NCI-H526 (cell line): ENCODE results near the gene ADSL.

Source experiments
- DNase-seq, 2 experiments: peaks; one replicate each; lab custom pipeline; 2025; lab: John Stamatoyannopoulos, UW

The ADSL gene

DNA sequence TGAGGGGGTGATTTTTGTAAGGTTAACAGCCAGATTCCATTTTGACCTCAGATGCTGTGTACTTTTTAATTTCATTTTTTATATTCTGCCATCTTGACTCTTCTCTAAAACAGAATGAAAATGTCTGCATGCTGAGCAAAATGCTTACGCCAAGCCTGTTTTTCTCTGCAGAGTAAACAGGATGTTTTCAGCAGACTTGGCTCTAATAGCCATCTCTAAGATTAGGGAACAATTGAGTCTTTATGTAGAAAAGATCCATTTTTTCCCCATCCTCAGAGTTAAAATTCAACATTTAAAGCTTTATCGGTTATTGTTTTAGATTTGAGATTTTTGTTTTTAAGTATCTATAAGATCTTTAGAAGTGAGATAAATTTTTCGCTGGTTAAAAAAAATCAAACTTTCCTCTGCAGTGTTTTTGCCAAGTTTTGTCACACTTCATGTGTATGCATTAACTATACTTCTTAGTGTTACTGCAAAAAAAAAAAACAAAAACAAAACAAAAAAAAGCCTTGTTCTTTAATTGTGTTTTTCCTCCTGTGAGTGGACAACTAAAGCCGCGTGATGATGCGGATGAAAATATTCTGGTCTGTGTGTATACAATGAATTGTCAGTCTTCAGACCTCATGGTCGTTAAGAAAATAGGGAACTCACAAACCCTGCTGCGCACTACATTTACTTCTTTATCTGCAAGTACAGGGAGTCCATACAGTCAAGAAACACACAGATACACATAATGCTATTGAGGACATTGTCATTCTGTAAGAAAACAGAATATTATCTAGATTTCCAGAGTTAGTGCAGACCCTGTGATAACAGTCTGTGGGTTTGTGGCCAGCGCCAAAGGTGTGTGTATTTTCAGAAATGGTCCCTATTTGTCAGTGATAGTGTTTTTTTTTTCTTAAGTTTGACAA is 17.5 kb upstream of the ADSL start:
- DNase-seq: no peak

DNA sequence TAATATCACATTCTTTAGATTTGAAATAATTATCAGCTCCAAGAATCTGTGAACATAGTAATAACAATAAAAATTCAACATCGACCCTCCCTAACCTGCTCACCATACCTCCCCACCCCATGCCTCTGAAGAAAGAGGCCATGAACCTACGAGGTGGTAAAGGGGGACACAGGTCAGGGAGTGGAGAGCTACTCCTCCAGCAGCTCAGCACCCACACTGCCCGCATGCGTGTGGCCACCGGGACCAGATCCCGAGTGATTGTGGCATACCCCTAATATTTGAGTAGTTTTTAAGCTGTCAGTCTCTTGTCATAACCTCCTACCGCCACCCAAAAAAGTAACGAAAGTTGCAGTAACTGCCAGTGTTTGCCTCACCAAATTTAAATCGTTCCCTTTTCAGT is 16.8 kb upstream of the ADSL start:
- no peak for DNase-seq

DNA sequence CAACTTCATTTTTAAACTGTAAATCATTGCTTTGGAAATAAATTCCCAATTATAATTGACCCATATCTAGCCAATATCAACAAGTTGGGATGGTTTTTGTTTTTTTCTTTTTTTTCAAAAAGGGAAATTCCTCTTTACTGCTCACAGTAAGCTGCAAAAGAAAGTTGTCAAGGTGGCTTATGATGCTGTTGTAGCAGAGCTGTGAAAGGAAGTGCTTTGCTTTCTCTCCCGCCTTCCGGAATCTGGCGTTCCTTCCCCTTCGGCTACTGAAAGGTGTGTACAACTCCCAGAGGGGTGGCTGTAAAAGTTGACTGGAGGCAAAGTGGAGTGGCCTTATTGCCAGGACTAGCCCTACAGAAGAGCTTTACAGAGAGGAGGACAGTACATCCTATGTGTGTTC is 16.2 kb upstream of the ADSL start:
- no peak for DNase-seq

DNA sequence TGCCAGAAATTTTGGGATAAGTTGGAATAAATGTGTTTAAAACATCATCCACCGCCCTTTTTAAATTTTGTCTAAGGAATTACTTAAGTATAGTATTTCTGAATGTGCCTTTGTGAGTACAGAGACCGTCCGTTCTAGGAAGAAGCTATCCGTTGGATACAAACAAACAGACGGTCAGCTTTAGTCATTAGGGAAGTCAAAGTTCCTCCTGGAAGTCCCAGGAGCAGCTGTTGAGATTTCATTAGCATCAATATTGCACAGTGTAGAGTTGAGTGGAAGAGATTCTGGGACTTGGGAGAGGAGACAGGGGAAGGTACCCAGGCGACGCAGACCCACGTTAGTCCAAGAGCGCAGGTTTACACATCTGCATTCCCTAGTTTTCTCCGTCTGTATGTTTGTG is 15.7 kb upstream of the ADSL start:
- no peak for DNase-seq

DNA sequence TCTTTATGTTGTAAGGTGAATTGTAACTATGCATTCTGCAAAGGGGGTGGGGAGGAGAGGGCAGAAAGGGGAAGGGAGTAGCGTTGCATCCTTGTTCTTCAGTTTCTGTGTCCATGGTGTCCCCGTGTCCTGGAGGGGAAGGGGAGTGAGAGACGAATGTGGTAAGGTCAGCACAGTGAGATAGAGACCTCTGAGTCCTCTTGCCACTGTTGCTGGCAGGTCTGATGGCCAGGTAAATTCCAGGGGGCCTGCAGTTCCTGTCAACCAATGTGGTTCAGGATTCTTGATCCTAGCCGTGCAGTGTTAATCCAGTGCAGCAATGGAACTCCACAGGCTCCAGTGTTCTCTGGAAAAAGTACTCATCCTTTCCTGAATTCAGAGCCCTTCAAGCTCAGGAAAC is 14.6 kb upstream of the ADSL start:
- no peak for DNase-seq

DNA sequence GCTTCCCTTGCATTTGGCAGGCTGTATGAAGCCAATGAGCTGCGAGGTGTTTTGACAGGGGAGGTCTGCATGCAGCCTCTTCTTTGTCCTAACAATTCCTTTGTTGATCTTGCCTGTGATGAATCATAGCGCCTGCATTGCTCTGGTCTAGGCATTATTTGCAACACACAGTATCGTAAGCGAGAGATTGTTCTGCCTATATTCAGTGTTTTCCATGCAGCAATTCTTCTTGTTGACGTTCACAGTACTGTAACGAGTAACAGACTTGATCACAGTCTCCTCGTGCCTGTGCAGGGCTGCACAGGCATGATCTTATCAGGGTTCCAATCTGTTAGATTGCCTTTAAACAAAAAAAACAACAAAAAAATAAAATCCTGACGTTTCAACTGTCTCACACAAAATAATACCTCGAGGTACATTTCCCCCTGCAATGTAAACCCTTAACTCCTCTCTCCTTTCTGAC is 13.9 kb upstream of the ADSL start:
- no peak for DNase-seq

DNA sequence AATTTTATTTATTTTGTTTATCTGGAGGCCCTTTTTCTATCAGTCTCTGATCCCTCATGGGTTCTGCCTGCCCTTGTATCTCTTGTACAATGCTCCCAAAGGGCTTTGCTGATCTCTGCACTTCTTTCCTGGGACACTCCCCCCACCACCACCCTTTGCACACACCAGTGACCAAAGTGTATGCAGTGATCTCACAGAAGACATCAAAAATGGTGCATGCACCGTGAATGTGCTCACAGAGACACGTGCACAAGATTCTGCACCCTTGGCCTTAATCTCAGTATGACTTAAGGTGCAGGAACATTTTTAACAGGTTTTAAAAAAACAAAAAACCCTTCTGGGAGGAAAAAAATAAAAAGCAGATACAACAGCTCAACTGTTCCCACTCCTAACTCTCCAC is 12.2 kb upstream of the ADSL start:
- DNase-seq: no peak

DNA sequence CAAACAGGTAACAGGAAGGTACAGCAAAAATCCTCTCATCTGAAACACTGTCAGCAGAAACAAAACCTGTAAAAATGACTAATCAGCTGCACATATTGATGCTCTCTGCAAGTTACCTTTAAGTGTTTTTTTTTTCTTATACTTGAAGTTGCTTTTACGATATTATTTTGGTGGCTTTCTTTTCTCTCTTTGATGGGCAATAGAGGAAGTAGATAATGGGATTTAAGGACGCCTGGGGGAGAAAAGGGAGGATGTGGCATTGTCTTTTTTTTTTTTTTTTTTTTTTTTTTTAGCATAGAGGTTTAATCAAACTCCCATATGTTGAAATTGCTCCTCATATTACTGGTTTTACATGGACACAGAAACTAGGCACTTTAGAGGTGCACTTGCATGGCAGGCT is 11.4 kb upstream of the ADSL start:
- DNase-seq: no peak

DNA sequence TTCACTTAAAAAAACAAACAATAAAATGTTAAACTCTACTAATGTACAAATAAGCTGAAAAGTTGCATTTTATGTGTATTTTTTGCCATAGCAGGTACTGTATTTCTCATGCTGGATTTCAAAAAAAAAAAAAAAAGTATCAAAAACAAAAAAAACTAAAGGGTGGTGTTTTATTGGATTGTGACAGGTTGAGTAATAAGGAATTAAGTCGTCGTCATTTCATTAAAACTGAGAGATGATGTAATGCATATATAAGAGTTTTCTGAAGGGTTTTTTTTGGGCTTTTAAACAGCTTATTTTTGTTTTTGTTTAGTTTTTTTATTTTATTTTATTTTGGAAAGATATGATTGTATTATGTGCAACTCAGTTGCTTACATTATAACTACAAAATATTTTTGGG is 10.9 kb upstream of the ADSL start:
- DNase-seq: no peak

DNA sequence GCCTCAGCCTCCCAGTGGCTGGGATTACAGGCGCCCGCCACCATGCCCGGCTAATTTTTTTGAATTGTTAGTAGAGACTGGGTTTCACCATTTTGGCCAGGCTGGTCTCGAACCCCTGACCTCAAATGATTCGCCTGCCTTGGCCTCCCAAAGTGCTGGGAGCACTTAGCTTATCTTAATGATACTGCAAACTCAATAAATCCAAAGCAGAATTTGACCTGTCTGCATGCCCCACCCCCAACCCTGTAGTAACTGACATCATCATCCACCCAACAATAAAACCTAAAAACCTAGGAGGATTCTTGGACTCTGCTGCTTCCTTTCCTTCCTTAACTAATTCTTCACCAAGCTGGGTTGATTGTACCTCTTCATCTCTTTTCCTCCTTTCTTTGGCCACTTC is 6.3 kb upstream of the ADSL start:
- DNase-seq: no peak

DNA sequence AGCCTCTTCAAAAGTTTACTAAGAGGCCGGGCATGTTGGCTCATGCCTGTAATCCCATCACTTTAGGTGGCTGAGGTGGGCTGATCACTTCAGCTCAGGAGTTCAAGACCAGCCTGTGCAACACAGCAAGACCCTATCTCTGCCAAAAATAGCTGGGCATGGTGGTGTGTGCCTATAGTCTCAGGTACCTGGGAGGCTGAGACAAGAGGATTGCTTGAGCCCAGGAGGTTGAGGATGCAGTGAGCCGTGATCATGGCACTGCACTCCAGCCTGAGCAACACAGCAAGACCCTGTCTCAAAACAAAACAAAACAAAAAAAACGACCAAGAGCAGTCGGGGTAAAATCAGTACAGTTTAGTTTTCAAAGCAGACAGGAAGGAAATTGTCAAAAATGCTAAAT is 4.7 kb upstream of the ADSL start:
- no peak for DNase-seq

DNA sequence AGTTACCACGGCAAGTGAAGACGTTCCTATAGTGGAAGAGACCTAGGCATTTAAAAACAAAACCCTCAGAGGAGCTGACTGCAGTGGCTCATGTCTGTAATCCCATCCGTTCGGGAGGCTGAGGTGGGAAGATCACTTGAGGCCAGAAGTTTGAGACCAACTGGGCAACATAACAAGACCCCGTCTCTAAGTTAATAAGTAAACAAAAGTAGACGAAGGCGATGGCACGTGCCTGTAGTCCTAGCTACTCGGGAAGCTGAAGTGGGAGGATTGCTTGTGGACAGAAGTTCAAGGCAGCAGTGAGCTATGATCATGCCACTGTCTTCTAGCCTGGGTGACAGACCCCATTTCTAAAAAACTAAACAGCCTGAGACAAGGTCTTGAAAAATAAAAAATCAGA is 3.8 kb upstream of the ADSL start:
- no peak for DNase-seq

DNA sequence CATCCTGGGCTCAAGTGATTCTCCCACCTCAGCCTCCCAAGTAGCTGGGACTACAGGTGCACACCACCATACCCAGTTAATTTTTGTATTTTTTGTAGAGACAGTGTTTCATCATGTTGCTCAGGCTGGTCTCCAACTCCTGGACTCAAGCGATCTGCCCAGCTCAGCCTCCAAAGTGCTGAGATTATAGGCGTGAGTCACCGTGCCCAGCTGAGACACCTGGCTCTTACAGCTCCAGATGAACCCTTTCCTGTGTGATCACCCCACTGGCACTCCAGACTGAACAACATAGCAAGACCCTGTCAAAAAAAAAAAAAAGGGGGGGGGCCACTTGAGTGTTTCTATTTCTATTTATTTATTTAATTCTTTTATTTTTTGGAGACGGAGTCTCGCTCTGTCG is 1.0 kb upstream of the ADSL start:
- no peak for DNase-seq

DNA sequence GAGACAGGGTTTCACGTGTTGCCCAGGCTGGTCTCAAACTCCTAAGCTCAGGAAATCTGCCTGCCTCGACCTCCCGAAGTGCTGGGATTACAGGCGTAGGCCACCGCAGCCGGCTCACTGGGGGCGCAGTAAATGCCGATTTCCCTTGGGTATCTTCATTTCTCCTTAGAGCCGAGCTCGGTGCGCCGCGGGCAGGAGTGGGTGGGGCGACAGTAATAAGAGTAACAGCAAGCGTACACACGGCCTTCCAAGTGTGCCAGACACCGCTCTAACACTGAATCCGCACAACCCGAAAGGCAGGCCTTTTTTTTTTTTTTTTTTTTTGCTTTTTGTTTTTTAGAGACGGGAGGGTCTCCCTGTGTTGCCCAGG is 500 bp upstream of the ADSL start:
- DNase-seq: peak; percentile 43 to 54

DNA sequence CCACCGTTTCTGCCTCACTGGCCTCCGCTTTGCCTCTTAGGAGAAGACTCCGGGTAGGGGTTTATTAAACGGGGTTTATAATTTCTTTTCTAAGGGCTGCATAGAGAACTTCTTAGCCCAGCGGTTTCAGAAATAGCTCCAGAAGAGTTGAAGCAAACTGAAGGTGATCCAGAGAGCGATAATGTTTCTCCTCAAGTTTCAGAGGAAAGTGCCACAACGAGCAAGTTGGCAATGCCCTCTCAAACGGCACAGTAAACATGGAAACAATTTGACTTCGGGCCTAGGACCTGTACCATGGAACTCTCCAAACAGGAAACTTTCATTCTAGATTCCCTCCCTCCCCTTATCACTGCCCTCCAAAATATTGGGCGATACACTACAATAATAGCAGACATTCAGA is 1.0 kb downstream of the ADSL start:
- no peak for DNase-seq

DNA sequence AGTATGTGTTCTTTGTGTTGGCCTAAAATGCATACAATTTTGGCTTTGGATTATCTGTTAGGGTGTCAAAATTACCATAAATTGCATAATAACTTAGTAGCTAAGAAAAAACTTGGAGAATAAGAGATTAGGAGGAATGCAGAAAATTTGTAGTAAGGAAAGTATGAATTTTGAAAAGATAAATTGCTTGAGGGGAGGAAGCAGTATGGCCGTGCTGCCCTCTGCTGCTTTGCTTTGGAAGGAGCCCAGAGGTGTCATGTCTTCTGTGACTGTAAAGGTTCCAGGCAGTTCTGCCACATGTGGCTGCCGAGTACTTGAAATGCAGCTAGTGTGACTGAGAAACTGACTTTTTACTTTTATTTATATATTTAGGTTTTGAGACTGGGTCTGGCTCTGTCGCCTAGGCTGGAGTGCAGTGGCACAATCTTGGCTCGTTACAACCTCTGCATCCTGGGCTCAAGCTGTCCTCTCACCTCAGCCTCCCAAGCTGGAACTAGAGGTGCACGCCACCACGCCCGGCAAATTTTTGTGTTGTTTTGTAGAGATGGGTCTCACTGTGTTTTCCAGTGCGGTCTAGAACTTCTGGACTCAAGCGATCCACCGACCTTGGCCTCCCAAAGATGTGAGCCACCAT is 1.8 kb downstream of the ADSL start:
- peak in 1 of 2 experiments; percentile 36 for DNase-seq

DNA sequence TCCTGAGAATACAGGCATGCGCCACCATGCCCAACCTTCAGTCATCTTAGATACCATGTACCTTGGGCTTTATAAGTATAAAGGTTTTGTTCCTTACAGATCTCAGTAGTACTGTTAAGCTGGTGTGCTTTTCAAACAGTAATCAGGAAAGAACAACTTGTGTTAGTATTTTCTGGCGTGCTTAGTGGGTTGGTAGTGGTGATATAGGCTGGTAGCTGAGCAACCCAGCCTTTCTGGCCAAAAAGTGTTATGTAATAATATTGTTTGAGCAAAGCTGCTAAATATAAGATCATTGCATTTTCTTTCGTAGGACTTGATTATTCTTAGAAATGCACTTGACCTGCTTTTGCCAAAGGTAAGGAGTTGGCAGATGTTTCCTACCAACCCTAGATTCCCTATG is 6.5 kb downstream of the ADSL start:
- DNase-seq: no peak

DNA sequence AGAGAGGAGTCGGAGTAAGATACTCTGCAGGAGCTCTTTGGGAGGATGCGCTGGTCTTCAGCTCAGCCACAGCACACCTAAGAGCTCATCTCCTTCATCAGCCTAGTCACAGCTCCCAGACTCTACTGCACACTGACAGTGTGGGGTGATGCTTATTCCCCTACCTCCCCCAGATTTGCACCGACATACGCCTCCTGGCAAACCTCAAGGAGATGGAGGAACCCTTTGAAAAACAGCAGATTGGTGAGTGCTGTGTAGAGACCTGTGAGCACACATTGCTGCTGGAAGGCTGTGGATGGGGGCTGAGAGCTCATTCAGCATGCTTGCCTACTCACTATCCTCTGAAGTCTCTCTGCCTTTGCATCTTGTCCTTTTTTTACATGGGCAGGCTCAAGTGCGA is 14.8 kb downstream of the ADSL start:
- DNase-seq: no peak

DNA sequence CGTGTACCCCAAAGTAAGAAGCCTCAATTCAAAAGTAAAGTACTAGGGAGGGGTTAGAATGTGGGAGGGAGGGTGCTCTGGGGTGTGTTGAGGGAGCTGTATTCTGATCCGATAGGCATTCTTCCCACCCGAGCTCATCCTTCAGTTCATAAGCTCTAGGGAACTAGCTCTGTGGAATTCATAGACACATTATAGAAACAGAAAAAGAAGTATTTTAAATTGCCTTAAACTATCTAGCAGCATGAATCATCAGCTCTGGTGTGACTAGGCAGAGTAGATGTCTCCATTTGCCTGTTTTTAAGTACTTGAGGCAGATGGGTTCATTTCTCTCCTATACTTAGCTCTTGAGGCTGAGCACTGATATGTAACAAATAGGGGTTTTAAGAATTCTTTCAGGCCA is 16.8 kb downstream of the ADSL start:
- DNase-seq: no peak

DNA sequence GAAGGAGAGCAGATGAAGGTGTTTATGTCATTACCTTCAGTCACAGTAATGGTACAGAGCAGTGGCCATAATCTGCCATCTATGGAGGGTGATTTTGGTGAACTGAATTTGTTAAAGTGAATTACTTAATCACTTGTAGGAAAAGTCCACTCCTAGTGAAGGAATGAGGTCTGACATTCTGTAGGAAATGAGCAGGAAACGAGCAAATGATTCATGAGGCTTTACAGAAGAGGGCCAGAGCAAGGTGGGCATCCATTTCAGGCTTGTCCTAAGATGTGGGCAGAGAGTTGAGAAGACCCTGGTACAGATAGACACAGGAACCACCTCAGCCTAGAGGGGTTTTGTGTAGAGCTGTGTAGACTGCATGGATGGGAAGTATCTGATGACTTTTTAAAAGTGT is 18.1 kb downstream of the ADSL start:
- DNase-seq: no peak

DNA sequence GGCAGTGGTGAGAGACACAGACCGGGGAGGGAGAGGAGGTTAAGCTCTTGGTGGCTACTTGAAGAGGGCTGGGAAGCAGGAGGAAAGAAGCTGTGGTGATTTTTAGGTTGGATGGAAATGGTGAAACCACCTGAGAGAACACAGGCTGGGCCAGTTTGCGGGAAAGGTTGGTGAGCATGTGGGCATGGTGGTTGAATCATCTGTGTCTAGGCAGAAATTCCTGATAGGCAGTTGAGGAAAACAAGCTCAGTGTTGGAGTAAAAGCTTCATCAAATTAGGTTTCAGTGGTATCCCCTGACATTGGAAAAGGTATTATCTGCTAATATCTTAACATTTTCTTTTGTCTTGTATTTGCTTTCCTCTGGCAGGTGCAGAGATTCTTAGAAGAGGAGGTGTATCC is 19.8 kb downstream of the ADSL start:
- DNase-seq: no peak

DNA sequence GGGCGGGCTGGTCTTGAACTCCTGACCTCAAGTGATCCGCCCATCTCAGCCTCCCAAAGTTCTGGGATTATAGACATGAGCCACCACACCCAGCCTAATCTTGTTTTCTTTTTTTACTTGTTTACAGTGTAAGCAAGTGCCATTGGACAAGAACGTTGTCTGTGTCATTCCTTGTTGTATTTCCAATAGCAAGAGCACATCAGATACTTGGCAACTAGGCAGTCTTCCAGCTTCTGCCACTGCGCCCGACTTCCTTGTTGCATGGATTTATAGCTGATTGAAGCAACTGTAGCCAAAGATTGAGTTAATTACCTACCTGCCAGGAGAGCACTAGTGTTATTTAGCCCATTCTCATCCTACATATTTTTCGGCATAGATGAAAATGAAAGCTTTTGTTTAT is 21.0 kb downstream of the ADSL start:
- no peak for DNase-seq

DNA sequence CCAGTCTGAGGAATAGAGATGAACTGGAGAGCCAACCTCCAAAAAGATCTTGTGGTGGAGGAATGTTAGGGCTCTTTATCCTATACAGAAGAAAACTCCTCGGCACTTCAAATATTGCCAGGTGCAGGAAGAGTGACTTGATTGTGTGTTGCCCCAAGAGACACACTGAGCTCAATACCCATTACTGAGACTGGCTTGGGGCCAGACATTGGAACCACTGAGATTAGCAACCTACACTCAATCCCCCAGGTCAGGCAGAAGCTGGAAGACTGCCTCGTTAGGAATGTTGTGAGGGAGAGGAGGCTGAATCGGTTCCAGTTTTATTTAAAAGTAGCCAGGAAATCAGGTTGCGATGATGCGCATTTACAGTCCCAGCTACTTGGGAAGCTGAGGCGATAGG is 21.7 kb downstream of the ADSL start:
- no peak for DNase-seq

DNA sequence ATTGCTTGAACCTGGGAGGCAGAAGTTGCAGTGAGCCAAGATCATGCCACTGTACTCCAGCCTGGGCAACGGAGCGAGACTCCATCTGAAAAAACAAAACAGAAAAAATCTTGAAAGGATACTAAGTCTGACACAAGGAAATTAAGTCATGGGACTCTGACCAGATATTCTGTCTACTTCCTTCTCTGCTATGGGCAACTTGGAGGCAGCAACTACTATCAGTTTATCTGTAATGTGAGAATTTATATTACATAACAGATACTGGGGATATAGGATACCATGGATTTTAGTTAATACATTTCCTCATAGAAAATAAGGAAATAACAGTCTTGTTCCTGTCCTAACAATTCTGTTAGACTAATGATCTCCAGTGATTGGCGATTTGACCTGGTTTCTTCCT is 22.5 kb downstream of the ADSL start:
- no peak for DNase-seq
